Measurements from ENCODE around the gene ACKR1. TPM values are rescaled to one million over a fixed set of nuclear protein-coding genes. Genes with fewer than 3 reads are reported as not detected.

ACKR1 gene
- total and polyA plus RNA-seq, 2 of the 13 experiments (the other 11 are each of a cell fraction or from before 2014, with no cell fraction given), result not detected

DNA sequence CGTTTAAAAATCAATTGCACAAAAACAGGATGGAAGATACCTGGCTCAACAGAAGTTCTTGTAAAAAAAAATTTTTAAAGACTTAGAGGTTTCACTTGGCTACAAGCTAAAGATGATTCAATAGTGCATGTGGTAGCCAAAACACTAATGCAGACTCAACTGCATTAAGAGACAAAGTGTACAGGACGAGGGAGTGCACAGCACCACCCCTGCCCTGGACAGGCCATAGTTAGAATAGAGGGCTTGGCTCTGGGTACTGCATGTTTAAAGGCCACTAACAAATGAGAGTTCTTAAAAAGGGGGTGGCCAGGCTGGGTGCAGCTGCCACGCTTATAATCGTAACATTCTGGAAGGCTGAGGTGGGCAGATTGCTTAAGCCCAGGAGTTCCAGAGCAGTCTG lies 7.9 kb downstream of the ACKR1 start:
- intact Hi-C loops (cut with micrococcal nuclease; ENCODE audit: unreplicated experiment) (no loop called here), in situ Hi-C loops (cut with HindIII; ENCODE audit: extremely low pct_ligation_motif_present, low pct_unique_long_range_greater_than_20kb) (no loop called here)
- ATAC-seq (no peak), FAIRE-seq (no peak), DNase-seq (ENCODE audit: low spot score) (no peak)
- POLR2A ChIA-PET, result no interaction called here
- CTCF ChIA-PET (ENCODE audit: low intra/inter-chr PET ratio, low total read pairs), result no interaction called here
- Histone ChIP-seq H3K9ac (ENCODE audit: insufficient read depth, low read depth, low read length) (no peak overlapping the region), H3K9me3 (ENCODE audit: low read length) (no peaks in the 10 kb centered on the region), H3K79me2 (ENCODE audit: insufficient read depth, low read length) (no peaks in the 10 kb centered on the region), H3K27me3 (ENCODE audit: control insufficient read depth in 1 of 2, insufficient read depth in 2 of 2, low read length in 2 of 2) (no peaks in the 10 kb centered on the region), H3K4me3 (replicated peaks in 1 of 3; ENCODE audit: insufficient read depth in 1 of 3, low read depth in 2 of 3, low read length in 3 of 3) (no peak overlapping the region), H4K20me1 (ENCODE audit: insufficient read depth, low read length) (no peaks in the 10 kb centered on the region), H3K4me2 (ENCODE audit: low read depth, low read length) (no peak overlapping the region), H3K36me3 (replicated peaks in 1 of 2; ENCODE audit: control insufficient read depth in 1 of 2, insufficient read depth in 2 of 2, low read length in 2 of 2) (no peaks in the 10 kb centered on the region), H3K27ac (ENCODE audit: extremely low read length, insufficient read depth, low read length) (no peak overlapping the region), H3K4me1 (ENCODE audit: insufficient read depth, low read length) (no peaks in the 10 kb centered on the region), H2AFZ (ENCODE audit: low read length) (no peak overlapping the region)
- TF ChIP-seq MAZ (IDR thresholded peaks at IDR 0.05; ENCODE audit: borderline replicate concordance, low read depth, low read length), result no peak
- no peak for TF ChIP-seq MAZ (CRISPR knock-in tag; IDR thresholded peaks at IDR 0.05; ENCODE audit: low read depth)
- no peak for TF ChIP-seq CHD2 (IDR thresholded peaks at IDR 0.05; ENCODE audit: low read depth, low read length)
- TF ChIP-seq, protein P1, sequence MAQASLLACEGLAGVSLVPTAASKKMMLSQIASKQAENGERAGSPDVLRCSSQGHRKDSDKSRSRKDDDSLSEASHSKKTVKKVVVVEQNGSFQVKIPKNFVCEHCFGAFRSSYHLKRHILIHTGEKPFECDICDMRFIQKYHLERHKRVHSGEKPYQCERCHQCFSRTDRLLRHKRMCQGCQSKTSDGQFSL (CRISPR knock-in tag; IDR thresholded peaks at IDR 0.05), result no peak
- TF ChIP-seq ZNF790 (CRISPR knock-in tag; IDR thresholded peaks at IDR 0.05; ENCODE audit: borderline replicate concordance), result no peak
- TF ChIP-seq, protein P2, sequence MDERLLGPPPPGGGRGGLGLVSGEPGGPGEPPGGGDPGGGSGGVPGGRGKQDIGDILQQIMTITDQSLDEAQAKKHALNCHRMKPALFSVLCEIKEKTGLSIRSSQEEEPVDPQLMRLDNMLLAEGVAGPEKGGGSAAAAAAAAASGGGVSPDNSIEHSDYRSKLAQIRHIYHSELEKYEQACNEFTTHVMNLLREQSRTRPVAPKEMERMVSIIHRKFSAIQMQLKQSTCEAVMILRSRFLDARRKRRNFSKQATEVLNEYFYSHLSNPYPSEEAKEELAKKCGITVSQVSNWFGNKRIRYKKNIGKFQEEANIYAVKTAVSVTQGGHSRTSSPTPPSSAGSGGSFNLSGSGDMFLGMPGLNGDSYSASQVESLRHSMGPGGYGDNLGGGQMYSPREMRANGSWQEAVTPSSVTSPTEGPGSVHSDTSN (CRISPR knock-in tag; IDR thresholded peaks at IDR 0.05), result no peak
- TF ChIP-seq, protein P3, sequence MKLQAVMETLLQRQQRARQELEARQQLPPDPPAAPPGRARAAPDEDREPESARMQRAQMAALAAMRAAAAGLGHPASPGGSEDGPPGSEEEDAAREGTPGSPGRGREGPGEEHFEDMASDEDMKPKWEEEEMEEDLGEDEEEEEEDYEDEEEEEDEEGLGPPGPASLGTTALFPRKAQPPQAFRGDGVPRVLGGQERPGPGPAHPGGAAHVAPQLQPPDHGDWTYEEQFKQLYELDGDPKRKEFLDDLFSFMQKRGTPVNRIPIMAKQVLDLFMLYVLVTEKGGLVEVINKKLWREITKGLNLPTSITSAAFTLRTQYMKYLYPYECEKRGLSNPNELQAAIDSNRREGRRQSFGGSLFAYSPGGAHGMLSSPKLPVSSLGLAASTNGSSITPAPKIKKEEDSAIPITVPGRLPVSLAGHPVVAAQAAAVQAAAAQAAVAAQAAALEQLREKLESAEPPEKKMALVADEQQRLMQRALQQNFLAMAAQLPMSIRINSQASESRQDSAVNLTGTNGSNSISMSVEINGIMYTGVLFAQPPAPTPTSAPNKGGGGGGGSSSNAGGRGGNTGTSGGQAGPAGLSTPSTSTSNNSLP (IDR thresholded peaks at IDR 0.05; ENCODE audit: low read depth, low read length), result no peak
- no peak for TF ChIP-seq PCBP2 (optimal IDR thresholded peaks at IDR 0.05; ENCODE audit: low read depth, low read length, poor library complexity, severe bottlenecking)
- TF ChIP-seq, protein P4, sequence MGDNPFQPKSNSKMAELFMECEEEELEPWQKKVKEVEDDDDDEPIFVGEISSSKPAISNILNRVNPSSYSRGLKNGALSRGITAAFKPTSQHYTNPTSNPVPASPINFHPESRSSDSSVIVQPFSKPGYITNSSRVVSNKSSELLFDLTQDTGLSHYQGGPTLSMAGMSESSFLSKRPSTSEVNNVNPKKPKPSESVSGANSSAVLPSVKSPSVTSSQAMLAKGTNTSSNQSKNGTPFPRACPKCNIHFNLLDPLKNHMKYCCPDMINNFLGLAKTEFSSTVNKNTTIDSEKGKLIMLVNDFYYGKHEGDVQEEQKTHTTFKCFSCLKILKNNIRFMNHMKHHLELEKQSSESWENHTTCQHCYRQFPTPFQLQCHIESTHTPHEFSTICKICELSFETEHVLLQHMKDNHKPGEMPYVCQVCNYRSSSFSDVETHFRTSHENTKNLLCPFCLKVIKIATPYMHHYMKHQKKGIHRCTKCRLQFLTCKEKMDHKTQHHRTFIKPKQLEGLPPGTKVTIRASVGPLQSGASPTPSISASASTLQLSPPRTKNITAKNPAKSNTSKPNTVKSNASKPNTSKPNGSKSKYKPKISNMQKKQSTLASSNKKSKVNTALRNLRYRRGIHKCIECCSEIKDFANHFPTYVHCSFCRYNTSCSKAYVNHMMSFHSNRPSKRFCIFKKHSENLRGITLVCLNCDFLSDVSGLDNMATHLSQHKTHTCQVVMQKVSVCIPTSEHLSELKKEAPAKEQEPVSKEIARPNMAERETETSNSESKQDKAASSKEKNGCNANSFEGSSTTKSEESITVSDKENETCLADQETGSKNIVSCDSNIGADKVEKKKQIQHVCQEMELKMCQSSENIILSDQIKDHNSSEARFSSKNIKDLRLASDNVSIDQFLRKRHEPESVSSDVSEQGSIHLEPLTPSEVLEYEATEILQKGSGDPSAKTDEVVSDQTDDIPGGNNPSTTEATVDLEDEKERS (CRISPR knock-in tag; IDR thresholded peaks at IDR 0.05), result no peak
- TF ChIP-seq MIER2 (CRISPR knock-in tag; IDR thresholded peaks at IDR 0.05), result no peak
- TF ChIP-seq ARNT (IDR thresholded peaks at IDR 0.05), result no peak
- no peak for TF ChIP-seq PHB2 (IDR thresholded peaks at IDR 0.05; ENCODE audit: partially characterized antibody)
- no peak for TF ChIP-seq TOPORS (CRISPR knock-in tag; IDR thresholded peaks at IDR 0.05)
- BruUV-seq (replicated peaks), result no TSS peak
- WGBS (ENCODE audit: low lambda C conversion rate), result 5% methylated on average over 4 of the region's 4 CpGs

Measured in HepG2 (cell line).